Stimulated activated naive CD8-positive, alpha-beta T cell treated with anti-CD3 and anti-CD28 coated beads, Interleukin-15, amount 100 ng/mL, for 72 hours (primary cell): ENCODE data around the gene HLCS.

Experiments used
- ATAC-seq: fragments of 150-1000 bp; cut with Tn5 transposase; 2 replicates; pipeline ENCODE4 v1.10.0; 2021; ENCODE audit warnings: mild to moderate bottlenecking, moderate library complexity
- DNase-seq, 2 donors: peaks; one replicate each; pipeline ENCODE4 v3.0.0; 2021 to 2022
- H3K27ac Mint-ChIP-seq, 2 donors: one replicate each; pipeline ENCODE4 v1.8.0; 2022; ENCODE audit warnings: mild to moderate bottlenecking in 2 of 2, mixed read lengths in 2 of 2, moderate library complexity in 2 of 2
- H3K27me3 Mint-ChIP-seq: one replicate; pipeline ENCODE4 v1.8.0; 2022; ENCODE audit warnings: mixed read lengths
- H3K4me1 Mint-ChIP-seq: one replicate; pipeline ENCODE4 v1.8.0; 2022; ENCODE audit warnings: mild to moderate bottlenecking, mixed read lengths
- H3K4me3 Mint-ChIP-seq, 2 donors: one replicate each; pipeline ENCODE4 v1.8.0; 2022; ENCODE audit warnings: mild to moderate bottlenecking in 2 of 2, mixed read lengths in 2 of 2, moderate library complexity in 1 of 2
- H3K9me3 Mint-ChIP-seq, 2 donors: one replicate each; pipeline ENCODE4 v1.8.0; 2022; ENCODE audit warnings: mixed read lengths in 2 of 2

HLCS gene

DNA sequence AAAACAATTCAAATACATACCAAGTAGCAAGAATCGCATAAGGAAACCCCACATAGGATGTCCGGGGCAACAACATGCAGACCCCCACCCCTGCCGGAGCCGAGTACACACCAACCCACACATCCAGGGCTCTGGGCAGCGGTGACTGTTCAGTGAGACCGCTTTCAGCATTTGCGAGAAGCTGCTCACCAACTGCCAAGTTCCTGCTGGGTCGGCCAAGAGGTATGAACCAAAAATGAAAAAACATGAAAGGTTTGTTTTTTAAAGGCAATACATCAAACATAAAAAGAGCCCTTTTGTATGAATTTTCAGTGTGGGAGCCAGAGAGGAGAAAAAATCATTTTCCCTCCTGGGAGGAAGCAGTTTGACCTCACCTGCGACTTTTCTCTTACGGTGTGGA lies 175.3 kb downstream of the HLCS start:
- H3K4me3 Mint-ChIP-seq, result no peak overlapping the region
- no peak overlapping the region for H3K27ac Mint-ChIP-seq
- peaks cover 5 to 10% of the 10 kb centered on the region in 2 donors for H3K9me3 Mint-ChIP-seq
- H3K27me3 Mint-ChIP-seq, result no peaks in the 10 kb centered on the region
- H3K4me1 Mint-ChIP-seq, result no peaks in the 10 kb centered on the region
- no peak for DNase-seq
- no peak for ATAC-seq

DNA sequence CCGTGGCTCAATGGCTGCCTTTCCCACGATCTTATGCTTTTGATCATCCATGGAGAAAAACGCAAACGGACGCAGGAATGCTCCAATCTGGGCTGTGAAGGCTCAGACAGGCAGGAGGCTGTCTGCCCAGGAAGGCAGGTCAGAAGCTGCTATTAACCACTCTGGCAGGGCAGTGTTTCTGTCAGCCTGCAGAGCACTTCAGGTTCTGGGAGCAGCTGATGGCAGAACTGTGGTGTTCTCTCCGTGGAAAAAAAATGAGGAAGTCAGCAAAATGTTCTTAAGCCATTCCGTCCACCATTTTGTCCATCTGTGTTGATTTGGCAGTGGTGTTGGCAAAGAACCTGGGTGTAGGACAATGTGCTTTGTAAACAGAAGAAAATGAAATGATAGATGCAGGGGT lies 175.9 kb downstream of the HLCS start:
- Mint-ChIP-seq H3K27ac (no peak overlapping the region), H3K4me3 (no peak overlapping the region), H3K9me3 (peaks cover 5 to 10% of the 10 kb centered on the region in 2 donors), H3K27me3 (no peaks in the 10 kb centered on the region), H3K4me1 (no peaks in the 10 kb centered on the region)
- no peak for ATAC-seq
- no peak for DNase-seq

DNA sequence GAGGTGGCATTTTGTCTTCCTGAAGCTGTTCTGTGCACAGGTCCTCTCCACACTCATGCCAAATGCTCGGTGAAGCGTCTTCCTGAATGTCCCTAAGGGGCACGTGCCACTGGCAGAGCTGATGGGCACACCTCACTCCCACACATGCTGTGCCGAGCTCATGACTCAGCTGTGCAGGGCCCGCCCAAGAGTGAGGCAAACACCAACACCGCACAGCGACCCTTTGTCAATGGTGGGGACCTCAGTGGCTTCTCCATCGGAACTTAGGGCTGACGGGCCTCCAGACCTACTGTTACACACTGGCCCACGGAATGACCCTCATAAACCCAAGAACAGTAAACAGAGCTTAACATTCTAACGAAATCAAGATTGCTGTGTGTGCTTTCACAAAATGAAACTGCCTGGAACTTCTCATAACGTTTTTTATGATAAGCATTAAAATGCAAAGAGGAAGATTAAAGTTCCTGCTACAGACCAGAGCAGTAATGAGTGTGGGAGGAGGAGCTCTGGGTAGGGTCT lies 178.3 kb downstream of the HLCS start:
- DNase-seq (no peak), ATAC-seq (no peak)
- Mint-ChIP-seq H3K9me3 (no peaks in the 10 kb centered on the region), H3K4me1 (no peaks in the 10 kb centered on the region), H3K27me3 (no peaks in the 10 kb centered on the region), H3K4me3 (no peak overlapping the region), H3K27ac (peak overlapping the region in 1 of 2 donors; percentile 17)

DNA sequence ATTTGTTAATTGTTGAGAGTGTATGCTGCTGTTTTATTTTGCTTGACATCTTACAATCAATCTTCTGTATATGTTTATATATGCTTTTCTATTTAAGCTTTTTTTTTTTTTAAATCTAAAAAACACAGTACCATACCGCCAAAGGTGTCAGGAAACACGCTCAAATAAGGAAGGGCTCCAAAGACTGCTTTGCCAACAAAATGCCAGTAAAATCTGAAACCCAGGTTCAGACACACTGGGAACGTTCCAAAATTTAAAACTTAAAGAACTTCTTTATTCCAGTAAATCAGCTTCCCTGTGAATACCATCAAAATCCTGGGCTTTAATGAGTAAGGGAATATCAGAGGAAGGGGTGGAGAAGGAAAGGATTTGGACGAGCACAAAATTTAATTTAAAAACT lies 180.3 kb downstream of the HLCS start:
- H3K4me1 Mint-ChIP-seq, result no peaks in the 10 kb centered on the region
- ATAC-seq (no peak), DNase-seq (no peak)
- no peaks in the 10 kb centered on the region for H3K9me3 Mint-ChIP-seq
- H3K27ac Mint-ChIP-seq, result peak overlapping the region in 1 of 2 donors; percentile 31
- H3K27me3 Mint-ChIP-seq, result no peaks in the 10 kb centered on the region
- H3K4me3 Mint-ChIP-seq, result no peak overlapping the region

- H3K27me3 Mint-ChIP-seq, result no peaks in the 10 kb centered on the region
- ATAC-seq, result no peak
- H3K4me3 Mint-ChIP-seq, result no peak overlapping the region
- no peak for DNase-seq
- H3K9me3 Mint-ChIP-seq, result no peaks in the 10 kb centered on the region
- H3K4me1 Mint-ChIP-seq, result no peaks in the 10 kb centered on the region
- H3K27ac Mint-ChIP-seq, result peak overlapping the region in 1 of 2 donors; percentile 12
Measured at GRCh38 chr21:36785615-36786014, 180.9 kb downstream of the HLCS start.

DNA sequence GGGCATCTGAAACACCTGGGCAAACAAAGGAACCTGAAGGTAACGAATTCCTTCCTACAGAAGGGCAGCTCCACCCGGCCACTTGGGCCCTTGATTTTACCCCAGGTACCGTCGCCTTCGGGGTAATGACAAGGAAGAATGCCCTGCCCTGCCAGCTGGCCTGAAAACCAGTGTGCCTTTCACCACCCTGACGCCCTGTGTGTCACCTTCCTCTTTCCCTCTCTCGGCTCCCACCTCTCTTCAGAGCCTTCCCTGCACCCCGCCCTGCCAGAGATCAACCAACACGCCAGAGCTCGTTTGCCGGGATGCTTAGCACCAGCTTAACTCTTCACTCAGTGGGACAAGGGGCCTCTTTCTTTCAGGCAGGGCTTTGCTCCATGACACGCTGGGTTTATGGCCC lies 181.5 kb downstream of the HLCS start:
- peak overlapping the region; percentile 40 to 45 for H3K27ac Mint-ChIP-seq
- no peaks in the 10 kb centered on the region for H3K9me3 Mint-ChIP-seq
- no peaks in the 10 kb centered on the region for H3K27me3 Mint-ChIP-seq
- DNase-seq, result no peak
- ATAC-seq, result no peak
- no peaks in the 10 kb centered on the region for H3K4me1 Mint-ChIP-seq
- H3K4me3 Mint-ChIP-seq, result no peak overlapping the region

DNA sequence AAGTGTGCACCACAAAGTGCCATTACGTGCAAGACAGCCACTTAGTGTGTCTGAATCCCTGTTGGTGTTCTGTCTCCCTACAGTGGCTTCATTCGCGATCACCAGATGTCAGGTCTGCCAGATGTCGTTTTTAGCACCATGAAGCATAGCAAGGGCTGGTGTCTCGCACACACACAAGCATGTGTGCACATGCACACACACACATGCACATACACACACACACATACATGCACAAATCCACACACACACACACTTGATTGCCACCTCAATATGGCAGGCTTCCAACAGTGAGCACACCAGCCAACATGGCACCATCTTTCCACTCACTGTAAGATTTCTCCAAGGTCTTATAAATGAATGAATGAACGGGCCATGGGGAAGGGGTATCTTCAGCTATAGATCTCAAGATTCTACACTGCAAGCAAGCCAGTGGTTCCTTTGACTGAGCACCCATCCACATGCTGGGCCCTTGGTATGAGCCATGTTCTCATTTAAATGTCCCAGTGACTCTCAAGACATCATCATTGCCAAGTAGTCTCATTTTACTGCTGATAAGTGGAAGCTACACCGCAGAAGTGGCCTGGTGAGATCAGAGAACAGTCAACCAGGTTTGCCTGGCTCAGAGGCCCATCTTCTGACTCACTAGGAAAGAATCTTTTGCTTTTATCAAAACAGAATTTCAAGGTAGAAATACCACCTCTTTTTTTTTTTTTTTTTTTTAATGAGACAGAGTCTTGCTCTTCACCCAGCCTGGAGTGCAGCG lies 182.7 kb downstream of the HLCS start:
- H3K4me1 Mint-ChIP-seq, result no peaks in the 10 kb centered on the region
- no peak for ATAC-seq
- no peaks in the 10 kb centered on the region for H3K27me3 Mint-ChIP-seq
- no peak overlapping the region for H3K4me3 Mint-ChIP-seq
- H3K27ac Mint-ChIP-seq, result no peak overlapping the region
- H3K9me3 Mint-ChIP-seq, result no peaks in the 10 kb centered on the region
- DNase-seq, result no peak

DNA sequence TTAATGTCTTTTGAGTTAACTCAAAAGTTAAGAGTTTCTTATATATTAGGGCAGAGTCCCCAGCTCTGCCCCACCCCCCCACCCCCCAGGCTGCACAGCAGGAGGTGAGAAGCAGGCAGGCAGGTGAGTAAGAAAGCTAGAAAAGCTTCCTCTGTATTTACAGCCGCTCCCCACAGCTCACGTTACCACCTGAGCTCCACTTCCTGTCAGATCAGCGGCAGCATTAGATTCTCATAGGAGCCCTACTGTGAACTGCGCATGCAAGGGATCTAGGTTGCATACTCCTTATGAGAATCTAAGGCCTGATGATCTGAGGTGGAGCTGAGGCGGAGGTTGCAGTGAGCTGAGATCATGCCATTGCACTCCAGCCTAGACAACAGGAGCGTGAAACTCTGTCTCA lies 185.6 kb downstream of the HLCS start:
- DNase-seq, result no peak
- Mint-ChIP-seq H3K27me3 (no peaks in the 10 kb centered on the region), H3K27ac (no peak overlapping the region), H3K4me1 (no peaks in the 10 kb centered on the region), H3K4me3 (no peak overlapping the region), H3K9me3 (no peaks in the 10 kb centered on the region)
- ATAC-seq, result no peak

- H3K27ac Mint-ChIP-seq, result no peak overlapping the region
- DNase-seq (no peak), ATAC-seq (no peak)
- H3K27me3 Mint-ChIP-seq, result no peaks in the 10 kb centered on the region
- no peaks in the 10 kb centered on the region for H3K4me1 Mint-ChIP-seq
- no peaks in the 10 kb centered on the region for H3K9me3 Mint-ChIP-seq
- no peak overlapping the region for H3K4me3 Mint-ChIP-seq
Measured at GRCh38 chr21:36776981-36777617, 189.4 kb downstream of the HLCS start.

DNA sequence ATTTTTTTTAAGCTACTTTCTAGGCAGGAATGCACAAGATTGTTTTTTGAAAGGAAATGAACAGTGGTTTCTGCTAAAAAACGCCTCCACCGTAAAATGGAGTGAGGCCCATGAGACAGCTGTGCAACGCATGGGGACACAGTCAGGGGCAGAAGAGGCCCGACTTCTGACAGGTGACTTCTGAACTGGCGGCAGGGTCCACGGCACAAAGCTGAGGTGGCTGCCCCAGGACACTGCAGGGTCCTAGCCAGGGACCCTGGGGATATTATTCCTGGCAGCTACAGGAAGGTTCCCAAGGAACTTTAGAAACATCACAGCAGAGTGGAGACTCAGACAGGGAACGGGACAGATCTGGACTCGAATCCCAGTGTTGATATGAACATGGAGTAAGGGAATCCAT lies 192.5 kb downstream of the HLCS start:
- no peaks in the 10 kb centered on the region for H3K4me1 Mint-ChIP-seq
- ATAC-seq, result no peak
- H3K27me3 Mint-ChIP-seq, result no peaks in the 10 kb centered on the region
- no peak overlapping the region for H3K27ac Mint-ChIP-seq
- H3K9me3 Mint-ChIP-seq, result no peaks in the 10 kb centered on the region
- no peak for DNase-seq
- no peak overlapping the region for H3K4me3 Mint-ChIP-seq

DNA sequence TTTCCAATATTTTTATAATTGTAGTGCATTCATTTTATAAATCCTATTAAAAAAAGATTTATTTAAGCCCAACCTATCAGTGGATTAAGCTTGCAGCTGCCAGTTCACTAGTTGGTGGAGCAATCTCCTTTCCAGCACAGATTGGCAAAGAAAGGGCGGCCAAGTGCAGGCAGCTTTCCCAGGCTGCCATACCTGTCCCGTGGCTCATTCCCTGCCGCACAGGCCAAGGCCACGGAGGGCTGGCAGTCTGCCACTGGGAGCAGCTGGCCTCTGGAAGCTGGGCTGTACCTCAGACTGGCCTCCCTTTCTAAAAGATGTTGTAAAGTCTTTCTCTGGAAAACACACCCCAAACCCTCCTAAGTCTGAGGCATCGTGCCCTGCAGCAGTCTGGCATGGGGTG lies 193.4 kb downstream of the HLCS start:
- H3K27ac Mint-ChIP-seq, result no peak overlapping the region
- H3K4me3 Mint-ChIP-seq, result no peak overlapping the region
- H3K9me3 Mint-ChIP-seq, result no peaks in the 10 kb centered on the region
- DNase-seq (no peak), ATAC-seq (no peak)
- no peaks in the 10 kb centered on the region for H3K4me1 Mint-ChIP-seq
- H3K27me3 Mint-ChIP-seq, result no peaks in the 10 kb centered on the region

GRCh38 chr21:36769051-36769839 lies 197.2 kb downstream of the HLCS start:
- Mint-ChIP-seq H3K4me3 (no peak overlapping the region), H3K27me3 (no peaks in the 10 kb centered on the region), H3K27ac (peak overlapping the region in 1 of 2 donors; percentile 29), H3K4me1 (no peaks in the 10 kb centered on the region), H3K9me3 (no peaks in the 10 kb centered on the region)
- DNase-seq (no peak), ATAC-seq (no peak)

- DNase-seq (no peak), ATAC-seq (no peak)
- no peaks in the 10 kb centered on the region for H3K27me3 Mint-ChIP-seq
- H3K4me1 Mint-ChIP-seq, result no peaks in the 10 kb centered on the region
- no peak overlapping the region for H3K27ac Mint-ChIP-seq
- no peak overlapping the region for H3K4me3 Mint-ChIP-seq
- H3K9me3 Mint-ChIP-seq, result no peaks in the 10 kb centered on the region
Measured at GRCh38 chr21:36768496-36768895, 198.0 kb downstream of the HLCS start.

GRCh38 chr21:36767096-36767495 lies 199.4 kb downstream of the HLCS start:
- no peak for DNase-seq

GRCh38 chr21:36766511-36766910 lies 200.0 kb downstream of the HLCS start:
- no peak overlapping the region for H3K4me3 Mint-ChIP-seq
- DNase-seq, result no peak
- peaks cover 7% of the 10 kb centered on the region for H3K4me1 Mint-ChIP-seq
- ATAC-seq, result no peak
- H3K27ac Mint-ChIP-seq, result no peak overlapping the region
- H3K9me3 Mint-ChIP-seq, result no peaks in the 10 kb centered on the region
- H3K27me3 Mint-ChIP-seq, result no peaks in the 10 kb centered on the region

More at GRCh38 chr21:36767096-36767495, 199.4 kb downstream of the HLCS start:
- Mint-ChIP-seq H3K4me3 (no peak overlapping the region), H3K4me1 (peaks cover 2% of the 10 kb centered on the region), H3K27me3 (no peaks in the 10 kb centered on the region), H3K27ac (no peak overlapping the region), H3K9me3 (no peaks in the 10 kb centered on the region)
- no peak for ATAC-seq

- peaks cover 7% of the 10 kb centered on the region for H3K4me1 Mint-ChIP-seq
- no peak overlapping the region for H3K4me3 Mint-ChIP-seq
- ATAC-seq, result no peak
- no peaks in the 10 kb centered on the region for H3K27me3 Mint-ChIP-seq
- no peak overlapping the region for H3K27ac Mint-ChIP-seq
- DNase-seq, result no peak
- H3K9me3 Mint-ChIP-seq, result no peaks in the 10 kb centered on the region
Measured at GRCh38 chr21:36765229-36765628, 201.2 kb downstream of the HLCS start.
